ENCODE measurements around the gene DNAAF1.

- TF ChIP-seq PAX5 (IDR thresholded peaks at IDR 0.05; ENCODE audit: insufficient read depth, low read length, severe bottlenecking) (no peak), POLR2A (IDR thresholded peaks at IDR 0.05; ENCODE audit: low read depth, low read length) (no peak), POLR2AphosphoS5 (IDR thresholded peaks at IDR 0.05; ENCODE audit: low read depth, low read length) (no peak), TAF1 (IDR thresholded peaks at IDR 0.05; ENCODE audit: low read depth, low read length) (no peak)
Observed at GRCh38 chr16:84111525-84111924, 33.6 kb upstream of the DNAAF1 start.
